GM10266 (cell line): ENCODE data around the gene OGFRL1.
A peak's percentile ranks its signal among the peaks of the same experiment; 100 is the strongest.

Experiments used
- DNase-seq: peaks from one replicate; pipeline ENCODE4 v3.0.0; 2012; ENCODE audit errors: extremely low spot score
- CTCF ChIP-seq: IDR thresholded peaks from 2 replicates; pipeline ENCODE4 v1.5.1; 2012; ENCODE audit warnings: mild to moderate bottlenecking, low read depth; ENCODE audit not compliant: control insufficient read depth, insufficient read depth; ENCODE audit errors: missing control alignments

The OGFRL1 gene

GRCh38 chr6:71288228-71289038, at the start of gene OGFRL1:
TSS of gene OGFRL1 (plus strand) at chr6:71288811. CDS start at chr6:71288937, 126 bp downstream.
- peak; percentile 55 for TF ChIP-seq CTCF
- DNase-seq: peak; percentile 88

GRCh38 chr6:71239694-71240093, 48.9 kb upstream of the OGFRL1 start:
- no peak for DNase-seq
- no peak for TF ChIP-seq CTCF

- no peak for TF ChIP-seq CTCF
- no peak for DNase-seq
Observed at GRCh38 chr6:71245265-71246049, 43.2 kb upstream of the OGFRL1 start.

GRCh38 chr6:71246596-71246995, 42.0 kb upstream of the OGFRL1 start:
- DNase-seq: no peak
- TF ChIP-seq CTCF: no peak

- no peak for DNase-seq
- no peak for TF ChIP-seq CTCF
Observed at GRCh38 chr6:71248306-71248765, 40.3 kb upstream of the OGFRL1 start.

GRCh38 chr6:71248878-71249544, 39.6 kb upstream of the OGFRL1 start:
- DNase-seq: no peak
- no peak for TF ChIP-seq CTCF

- DNase-seq: no peak
Observed at GRCh38 chr6:71250099-71250602, 38.5 kb upstream of the OGFRL1 start.

More at GRCh38 chr6:71250099-71250602, 38.5 kb upstream of the OGFRL1 start:
- TF ChIP-seq CTCF: no peak
